ENCODE data around the gene DOCK11.
A peak's percentile ranks its signal among the peaks of the same experiment; 100 is the strongest.

Gene DOCK11

DNA sequence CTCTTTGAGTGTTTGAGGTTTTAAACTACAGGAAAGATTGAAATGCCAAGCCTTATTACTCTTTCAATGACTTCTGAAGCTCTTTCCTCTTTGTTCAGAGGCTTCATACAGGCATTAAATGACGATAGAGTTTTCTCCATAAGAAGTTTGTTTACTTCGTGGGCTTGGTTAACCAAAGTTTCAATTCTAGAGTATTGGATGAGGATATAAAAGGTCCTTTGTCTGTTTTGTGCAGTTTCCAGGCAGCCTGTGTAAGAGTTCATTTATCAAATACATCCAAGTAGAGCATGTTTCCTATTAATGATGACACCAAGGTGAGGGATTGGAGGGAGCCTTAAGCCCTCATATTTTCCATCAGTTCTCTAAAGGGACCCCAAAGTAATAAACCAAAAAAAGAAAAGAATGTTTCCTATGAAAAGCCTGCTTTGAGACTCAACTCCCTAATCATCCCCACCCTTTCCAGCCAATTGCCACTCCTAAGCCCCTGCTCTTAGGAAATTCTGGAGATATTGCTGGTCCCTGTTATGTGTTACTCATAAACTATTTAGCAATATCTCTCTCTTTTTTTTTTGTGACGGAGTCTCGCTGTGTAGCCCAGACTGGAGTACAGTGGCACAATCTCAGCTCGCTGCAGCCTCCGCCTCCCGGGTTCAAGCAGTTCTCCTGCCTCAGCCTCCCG lies 125.6 kb downstream of the DOCK11 start:
- no peaks in the 10 kb centered on the region for H3K36me3 ChIP-seq (replicated peaks)
- in situ Hi-C loops (cut with HindIII; ENCODE audit: low pct_ligation_motif_present, low sequenced_read_pairs) = no loop called here

DNA sequence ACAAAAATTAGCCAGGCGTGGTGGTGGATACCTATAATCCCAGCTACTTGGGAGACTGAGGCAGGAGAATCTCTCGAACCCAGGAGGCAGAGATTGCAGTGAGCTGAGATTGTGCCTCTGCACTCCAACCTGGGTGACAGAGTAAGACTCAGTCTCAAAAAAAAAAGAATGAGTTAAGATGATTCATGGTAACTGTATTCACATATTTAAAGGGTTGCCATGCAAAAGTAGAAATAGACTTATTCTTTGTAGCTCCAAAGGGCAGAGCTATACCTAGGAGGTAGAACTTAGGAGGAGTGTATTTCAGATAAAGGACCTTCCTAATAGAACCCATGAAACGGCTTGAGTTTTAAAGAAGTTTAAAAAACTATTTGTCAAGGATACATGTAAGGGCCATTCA lies 127.4 kb downstream of the DOCK11 start:
- TF ChIP-seq, protein P1, sequence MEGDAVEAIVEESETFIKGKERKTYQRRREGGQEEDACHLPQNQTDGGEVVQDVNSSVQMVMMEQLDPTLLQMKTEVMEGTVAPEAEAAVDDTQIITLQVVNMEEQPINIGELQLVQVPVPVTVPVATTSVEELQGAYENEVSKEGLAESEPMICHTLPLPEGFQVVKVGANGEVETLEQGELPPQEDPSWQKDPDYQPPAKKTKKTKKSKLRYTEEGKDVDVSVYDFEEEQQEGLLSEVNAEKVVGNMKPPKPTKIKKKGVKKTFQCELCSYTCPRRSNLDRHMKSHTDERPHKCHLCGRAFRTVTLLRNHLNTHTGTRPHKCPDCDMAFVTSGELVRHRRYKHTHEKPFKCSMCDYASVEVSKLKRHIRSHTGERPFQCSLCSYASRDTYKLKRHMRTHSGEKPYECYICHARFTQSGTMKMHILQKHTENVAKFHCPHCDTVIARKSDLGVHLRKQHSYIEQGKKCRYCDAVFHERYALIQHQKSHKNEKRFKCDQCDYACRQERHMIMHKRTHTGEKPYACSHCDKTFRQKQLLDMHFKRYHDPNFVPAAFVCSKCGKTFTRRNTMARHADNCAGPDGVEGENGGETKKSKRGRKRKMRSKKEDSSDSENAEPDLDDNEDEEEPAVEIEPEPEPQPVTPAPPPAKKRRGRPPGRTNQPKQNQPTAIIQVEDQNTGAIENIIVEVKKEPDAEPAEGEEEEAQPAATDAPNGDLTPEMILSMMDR (IDR thresholded peaks at IDR 0.05; ENCODE audit: low read depth, low read length, missing control alignments) = no peak
- no peak for DNase-seq
- no peak overlapping the region for H3K4me3 ChIP-seq (ENCODE audit: low read depth, low read length)
- no peak overlapping the region for H3K27ac ChIP-seq
- in situ Hi-C loops (cut with HindIII; ENCODE audit: low pct_ligation_motif_present, low sequenced_read_pairs) = no loop called here
- H3K36me3 ChIP-seq (replicated peaks) = no peaks in the 10 kb centered on the region
- H3K27me3 ChIP-seq (replicated peaks) = no peaks in the 10 kb centered on the region

More for the DNA sequence above, 125.6 kb downstream of the DOCK11 start:
- no peak for DNase-seq
- TF ChIP-seq, protein P1 (IDR thresholded peaks at IDR 0.05; ENCODE audit: low read depth, low read length, missing control alignments) = no peak
- H3K27me3 ChIP-seq (replicated peaks) = no peaks in the 10 kb centered on the region
- H3K4me3 ChIP-seq (ENCODE audit: low read depth, low read length) = no peak overlapping the region
- H3K27ac ChIP-seq = no peak overlapping the region

DNA sequence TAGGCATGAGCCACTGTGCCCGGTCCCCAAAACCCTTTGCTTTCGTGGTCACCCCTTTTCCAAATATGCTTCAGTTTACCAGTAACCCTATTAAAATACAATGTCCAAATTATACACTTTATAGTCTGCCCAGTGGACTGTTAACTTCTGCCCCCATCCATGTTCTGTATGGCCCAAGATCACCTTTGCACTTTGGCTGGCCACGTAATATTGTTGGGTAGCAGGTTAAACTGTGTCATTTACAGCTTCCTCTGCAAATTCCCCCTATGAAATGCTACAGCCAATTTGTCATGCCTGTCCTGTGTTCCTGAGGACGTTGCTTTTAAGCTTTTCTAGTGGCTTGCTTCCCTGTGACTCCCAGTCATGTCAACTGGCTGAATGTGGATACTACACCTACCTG lies 130.7 kb downstream of the DOCK11 start:
- no peaks in the 10 kb centered on the region for H3K36me3 ChIP-seq (replicated peaks)
- in situ Hi-C loops (cut with HindIII; ENCODE audit: low pct_ligation_motif_present, low sequenced_read_pairs) = no loop called here
- H3K27ac ChIP-seq = no peak overlapping the region
- H3K4me3 ChIP-seq (ENCODE audit: low read depth, low read length) = no peak overlapping the region
- H3K27me3 ChIP-seq (replicated peaks) = no peaks in the 10 kb centered on the region
- TF ChIP-seq, protein P1 (IDR thresholded peaks at IDR 0.05; ENCODE audit: low read depth, low read length, missing control alignments) = no peak
- no peak for DNase-seq

DNA sequence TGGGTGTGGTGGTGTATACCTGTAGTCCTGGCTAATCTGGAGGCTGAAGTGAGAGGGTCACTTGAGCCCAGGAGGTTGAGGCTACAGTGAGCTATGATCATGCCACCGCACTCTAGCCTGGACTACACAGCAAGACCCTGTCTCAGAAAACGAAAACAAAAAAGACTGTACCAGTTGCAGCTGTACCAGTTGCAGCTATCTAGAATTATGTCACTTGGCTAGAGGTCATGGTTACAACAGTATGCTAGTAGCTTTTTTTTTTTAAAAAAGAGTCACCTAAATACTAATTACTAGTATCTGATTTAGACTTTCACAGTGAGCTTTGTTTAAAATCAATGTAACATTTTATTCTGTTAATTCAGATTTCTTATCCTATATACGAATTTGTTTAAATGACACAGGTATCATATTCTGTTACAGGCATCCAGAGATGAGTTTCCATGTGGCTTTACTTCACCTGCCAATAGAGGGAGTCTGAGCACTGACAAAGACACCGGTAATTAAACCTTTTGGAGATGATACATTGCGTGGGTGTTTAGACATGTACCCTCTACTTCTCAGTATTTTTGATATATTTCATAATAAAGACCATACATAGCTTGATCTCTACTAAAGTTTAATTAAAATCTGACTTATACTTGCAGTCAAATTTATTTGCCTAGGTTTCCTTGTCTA lies 131.6 kb downstream of the DOCK11 start:
- Histone ChIP-seq H3K27ac (no peak overlapping the region), H3K36me3 (replicated peaks) (no peaks in the 10 kb centered on the region), H3K4me3 (ENCODE audit: low read depth, low read length) (no peak overlapping the region), H3K27me3 (replicated peaks) (no peaks in the 10 kb centered on the region)
- TF ChIP-seq, protein P1 (IDR thresholded peaks at IDR 0.05; ENCODE audit: low read depth, low read length, missing control alignments) = peak; percentile 53
- in situ Hi-C loops (cut with HindIII; ENCODE audit: low pct_ligation_motif_present, low sequenced_read_pairs) = no loop called here
- no peak for DNase-seq

DNA sequence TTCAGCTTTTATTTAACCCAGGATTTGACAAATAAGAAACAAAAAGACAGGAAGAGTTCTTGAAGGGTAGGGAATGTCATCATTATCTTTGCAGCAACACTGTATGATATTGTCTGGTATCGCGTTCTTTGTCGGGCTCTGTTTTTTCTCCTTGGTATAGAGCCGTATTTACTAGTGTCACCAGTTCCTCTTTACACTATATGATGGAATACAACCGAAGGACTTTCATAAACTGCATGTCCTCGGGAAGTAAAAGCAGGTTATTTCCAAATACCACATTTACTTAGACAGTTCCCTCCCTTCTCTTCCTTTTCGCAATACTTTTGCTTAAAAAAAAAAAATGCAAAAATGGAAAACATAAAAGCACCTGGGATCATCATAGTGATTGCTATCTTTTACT lies 135.2 kb downstream of the DOCK11 start:
- no peak for DNase-seq
- in situ Hi-C loops (cut with HindIII; ENCODE audit: low pct_ligation_motif_present, low sequenced_read_pairs) = no loop called here
- no peak overlapping the region for H3K27ac ChIP-seq
- no peak overlapping the region for H3K4me3 ChIP-seq (ENCODE audit: low read depth, low read length)
- TF ChIP-seq, protein P1 (IDR thresholded peaks at IDR 0.05; ENCODE audit: low read depth, low read length, missing control alignments) = no peak
- no peaks in the 10 kb centered on the region for H3K36me3 ChIP-seq (replicated peaks)
- H3K27me3 ChIP-seq (replicated peaks) = no peaks in the 10 kb centered on the region

Measured in brain microvascular endothelial cell (primary cell).